Bone marrow (tissue), 2 donors: ENCODE data around the gene PARP6.

Source experiments
- DNase-seq, 2 donors: peaks; one replicate each; lab custom pipeline; 2025; lab: John Stamatoyannopoulos, UW

PARP6 gene

GRCh38 chr15:72272213-72272996, at the start of gene PARP6:
Gene PARP6, minus strand, starts transcription at chr15:72272554. Its CDS starts 5,077 bp downstream, at chr15:72267477.
- peak; percentile 89 to 97 for DNase-seq

- DNase-seq, result peak in 1 of 2 donors; percentile 77
Measured at GRCh38 chr15:72319985-72320671, 47.8 kb upstream of the PARP6 start, which contains the start of gene CELF6. Gene CELF6, minus strand, starts transcription at chr15:72320157. Its CDS starts 283 bp downstream, at chr15:72319874.

- DNase-seq, result no peak
Measured at GRCh38 chr15:72319360-72319984, 47.1 kb upstream of the PARP6 start.

- DNase-seq, result no peak
Measured at GRCh38 chr15:72318408-72318942, 46.1 kb upstream of the PARP6 start.

GRCh38 chr15:72315706-72316370, 43.5 kb upstream of the PARP6 start:
- DNase-seq, result no peak

GRCh38 chr15:72313881-72314280, 41.5 kb upstream of the PARP6 start:
- no peak for DNase-seq

GRCh38 chr15:72313448-72313840, 41.1 kb upstream of the PARP6 start:
- no peak for DNase-seq

GRCh38 chr15:72312605-72313447, 40.5 kb upstream of the PARP6 start:
- DNase-seq, result no peak

GRCh38 chr15:72307026-72307425, 34.7 kb upstream of the PARP6 start:
- no peak for DNase-seq

GRCh38 chr15:72306211-72306785, 33.9 kb upstream of the PARP6 start:
- DNase-seq, result no peak

- no peak for DNase-seq
Measured at GRCh38 chr15:72304596-72304995, 32.2 kb upstream of the PARP6 start.

- no peak for DNase-seq
Measured at GRCh38 chr15:72302955-72303354, 30.6 kb upstream of the PARP6 start.

- DNase-seq, result no peak
Measured at GRCh38 chr15:72289597-72290325, 17.4 kb upstream of the PARP6 start.

GRCh38 chr15:72288796-72289596, 16.6 kb upstream of the PARP6 start:
- DNase-seq, result no peak

GRCh38 chr15:72285927-72286516, 13.7 kb upstream of the PARP6 start:
- peak in 1 of 2 donors; percentile 47 for DNase-seq

- no peak for DNase-seq
Measured at GRCh38 chr15:72285402-72285801, 13.0 kb upstream of the PARP6 start.

- no peak for DNase-seq
Measured at GRCh38 chr15:72284781-72285180, 12.4 kb upstream of the PARP6 start.

- DNase-seq, result no peak
Measured at GRCh38 chr15:72281713-72282112, 9.4 kb upstream of the PARP6 start.

GRCh38 chr15:72280751-72281150, 8.4 kb upstream of the PARP6 start:
- no peak for DNase-seq
